Measurements from ENCODE around the gene OGFOD3.
"Not testable (repeated sequence)": the region's sequence is repeated elsewhere in the genome, so short reads cannot be mapped to it uniquely, and the experiment has no call there.

OGFOD3 gene

DNA sequence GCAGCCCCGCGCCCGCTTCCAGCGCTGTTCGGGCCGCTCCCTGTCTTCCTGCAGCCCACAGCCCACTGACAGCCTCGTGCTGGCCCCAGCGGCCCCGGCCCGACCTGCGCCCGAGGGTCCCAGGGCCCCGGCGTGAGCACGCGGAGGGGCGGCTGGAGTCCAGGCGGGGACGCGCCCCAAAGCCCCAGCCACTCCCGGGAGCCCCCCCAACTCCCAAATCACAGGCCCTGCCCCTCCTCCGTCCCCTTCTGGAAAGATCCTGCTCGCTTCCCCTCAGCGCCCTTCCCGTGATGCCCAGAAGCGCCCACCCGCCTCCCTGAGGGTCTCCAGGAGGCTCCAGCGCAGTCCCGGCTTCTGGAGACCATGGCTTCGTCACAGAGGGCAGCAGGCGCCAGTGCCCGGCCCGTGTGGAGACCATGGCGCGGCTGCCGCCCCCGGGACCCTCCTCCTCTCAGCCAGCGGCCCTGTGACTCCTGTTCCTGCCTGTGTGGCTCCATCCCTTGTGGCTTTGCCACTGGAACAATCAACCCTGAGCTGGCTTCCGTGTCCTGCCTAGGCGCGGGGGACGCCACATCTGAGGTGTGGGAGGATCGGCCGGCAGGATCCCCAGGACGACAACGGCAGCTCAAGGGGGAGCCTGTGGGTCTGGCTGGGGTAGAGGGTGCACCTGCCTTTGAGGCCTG lies 42.9 kb downstream of the OGFOD3 start:
- TF ChIP-seq, protein P1, sequence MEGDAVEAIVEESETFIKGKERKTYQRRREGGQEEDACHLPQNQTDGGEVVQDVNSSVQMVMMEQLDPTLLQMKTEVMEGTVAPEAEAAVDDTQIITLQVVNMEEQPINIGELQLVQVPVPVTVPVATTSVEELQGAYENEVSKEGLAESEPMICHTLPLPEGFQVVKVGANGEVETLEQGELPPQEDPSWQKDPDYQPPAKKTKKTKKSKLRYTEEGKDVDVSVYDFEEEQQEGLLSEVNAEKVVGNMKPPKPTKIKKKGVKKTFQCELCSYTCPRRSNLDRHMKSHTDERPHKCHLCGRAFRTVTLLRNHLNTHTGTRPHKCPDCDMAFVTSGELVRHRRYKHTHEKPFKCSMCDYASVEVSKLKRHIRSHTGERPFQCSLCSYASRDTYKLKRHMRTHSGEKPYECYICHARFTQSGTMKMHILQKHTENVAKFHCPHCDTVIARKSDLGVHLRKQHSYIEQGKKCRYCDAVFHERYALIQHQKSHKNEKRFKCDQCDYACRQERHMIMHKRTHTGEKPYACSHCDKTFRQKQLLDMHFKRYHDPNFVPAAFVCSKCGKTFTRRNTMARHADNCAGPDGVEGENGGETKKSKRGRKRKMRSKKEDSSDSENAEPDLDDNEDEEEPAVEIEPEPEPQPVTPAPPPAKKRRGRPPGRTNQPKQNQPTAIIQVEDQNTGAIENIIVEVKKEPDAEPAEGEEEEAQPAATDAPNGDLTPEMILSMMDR (conservative IDR thresholded peaks at IDR 0.05; ENCODE audit: low read depth, low read length), result no peak

GRCh38 chr17:82374626-82375331 lies 43.6 kb downstream of the OGFOD3 start:
- TF ChIP-seq, protein P1 (conservative IDR thresholded peaks at IDR 0.05; ENCODE audit: low read depth, low read length), result no peak
- no peak overlapping the region for H3K4me3 ChIP-seq (ENCODE audit: low read depth, low read length)
- DNase-seq (ENCODE audit: low read depth), result no peak

More for the DNA sequence above, 42.9 kb downstream of the OGFOD3 start:
- no peak overlapping the region for H3K4me3 ChIP-seq (ENCODE audit: low read depth, low read length)
- no peak for DNase-seq (ENCODE audit: low read depth)

DNA sequence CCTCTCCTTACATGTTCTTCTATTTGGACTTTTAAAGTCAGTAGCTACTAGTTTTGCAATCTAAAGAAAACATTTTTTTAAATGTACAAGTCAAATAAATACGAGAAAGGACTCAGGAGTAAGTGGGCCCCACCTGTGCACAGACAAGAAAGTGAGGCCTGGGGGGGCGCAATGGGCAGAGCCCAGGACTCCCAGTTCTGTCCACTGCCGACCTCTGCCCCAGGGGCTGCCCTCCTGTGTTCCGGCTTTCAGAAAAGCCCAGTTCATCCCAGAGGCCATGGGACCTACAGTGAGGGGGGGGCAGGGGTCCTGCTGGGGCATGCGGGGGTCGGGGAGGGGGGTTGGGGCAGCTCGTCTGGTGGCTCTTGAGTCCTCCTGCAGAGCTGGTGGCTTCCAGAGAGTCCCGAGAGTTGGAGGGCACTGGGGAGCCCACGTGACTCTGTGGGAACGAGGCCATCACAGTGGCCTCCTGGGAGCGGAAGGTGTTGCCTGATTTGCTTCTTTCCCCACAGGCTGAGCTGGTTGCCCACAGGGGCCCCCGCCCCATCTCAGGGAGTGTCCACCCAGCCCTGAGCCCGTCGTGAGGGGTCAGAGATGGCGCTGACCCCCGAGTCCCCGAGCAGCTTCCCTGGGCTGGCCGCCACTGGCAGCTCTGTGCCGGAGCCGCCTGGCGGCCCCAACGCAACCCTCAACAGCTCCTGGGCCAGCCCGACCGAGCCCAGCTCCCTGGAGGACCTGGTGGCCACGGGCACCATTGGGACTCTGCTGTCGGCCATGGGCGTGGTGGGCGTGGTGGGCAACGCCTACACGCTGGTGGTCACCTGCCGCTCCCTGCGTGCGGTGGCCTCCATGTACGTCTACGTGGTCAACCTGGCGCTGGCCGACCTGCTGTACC lies 44.4 kb downstream of the OGFOD3 start:
- no peak for DNase-seq (ENCODE audit: low read depth)
- TF ChIP-seq, protein P1 (conservative IDR thresholded peaks at IDR 0.05; ENCODE audit: low read depth, low read length), result no peak
- no peak overlapping the region for H3K4me3 ChIP-seq (ENCODE audit: low read depth, low read length)

DNA sequence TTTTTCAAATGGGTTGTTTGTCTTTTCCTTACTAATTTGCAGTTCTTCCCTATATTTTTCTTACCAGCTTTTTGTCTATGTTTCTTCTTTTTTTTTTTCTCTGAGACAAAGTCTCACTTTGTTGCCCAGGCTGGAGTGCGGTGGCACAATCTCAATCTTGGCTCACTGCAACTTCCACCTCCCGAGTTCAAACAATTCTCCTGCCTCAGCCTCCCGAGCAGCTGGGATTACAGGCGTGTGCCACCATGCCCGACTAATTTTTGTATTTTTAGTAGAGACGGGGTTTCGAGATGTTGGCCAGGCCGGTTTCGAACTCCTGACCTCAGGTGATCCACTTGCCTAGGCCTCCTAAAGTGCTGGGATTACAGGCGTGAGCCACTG lies 45.3 kb downstream of the OGFOD3 start:
- not testable (repeated sequence) for DNase-seq (ENCODE audit: low read depth); H3K4me3 ChIP-seq (ENCODE audit: low read depth, low read length)

DNA sequence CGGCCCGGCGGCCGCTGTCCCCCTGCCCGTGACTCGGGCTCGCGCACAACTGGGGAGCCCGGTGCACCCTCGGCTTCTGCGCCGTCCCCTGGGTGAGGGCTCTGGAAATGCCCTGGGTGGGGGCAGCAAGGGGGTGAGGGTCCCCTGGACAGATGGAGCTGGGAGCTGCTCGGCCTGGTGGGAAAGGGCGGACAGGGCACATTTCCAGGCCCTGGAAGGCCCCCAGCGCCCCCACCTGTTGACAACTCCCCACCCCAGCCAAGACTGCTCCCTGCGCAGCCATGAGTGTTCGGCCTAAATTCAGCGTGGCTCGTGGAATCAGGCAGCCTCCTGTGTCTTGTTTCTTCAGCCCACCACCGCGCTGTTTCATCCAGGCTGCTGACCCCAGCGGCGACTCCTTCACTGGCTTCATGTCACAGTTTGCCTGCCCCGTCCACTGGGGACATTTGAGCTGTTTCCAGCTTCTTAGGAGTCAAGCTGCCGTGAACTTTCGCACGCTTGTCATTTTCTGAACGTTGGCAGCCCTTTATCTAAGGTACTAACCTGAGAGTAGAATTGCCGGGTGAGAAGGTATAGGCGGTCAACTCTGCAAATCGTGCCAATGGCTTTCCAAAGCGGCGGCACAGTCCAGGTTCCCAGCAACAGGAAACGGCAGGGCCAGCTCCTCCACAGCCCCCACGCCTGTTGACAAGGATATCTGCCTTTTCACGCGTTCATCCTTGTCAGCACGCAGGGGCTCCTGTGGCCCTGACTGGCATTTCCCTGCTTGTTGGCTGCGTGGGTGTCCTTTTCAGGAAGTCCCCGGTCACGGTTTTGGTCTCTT lies 45.9 kb downstream of the OGFOD3 start:
- H3K4me3 ChIP-seq (ENCODE audit: low read depth, low read length), result no peak overlapping the region
- TF ChIP-seq, protein P1 (conservative IDR thresholded peaks at IDR 0.05; ENCODE audit: low read depth, low read length), result no peak

DNA sequence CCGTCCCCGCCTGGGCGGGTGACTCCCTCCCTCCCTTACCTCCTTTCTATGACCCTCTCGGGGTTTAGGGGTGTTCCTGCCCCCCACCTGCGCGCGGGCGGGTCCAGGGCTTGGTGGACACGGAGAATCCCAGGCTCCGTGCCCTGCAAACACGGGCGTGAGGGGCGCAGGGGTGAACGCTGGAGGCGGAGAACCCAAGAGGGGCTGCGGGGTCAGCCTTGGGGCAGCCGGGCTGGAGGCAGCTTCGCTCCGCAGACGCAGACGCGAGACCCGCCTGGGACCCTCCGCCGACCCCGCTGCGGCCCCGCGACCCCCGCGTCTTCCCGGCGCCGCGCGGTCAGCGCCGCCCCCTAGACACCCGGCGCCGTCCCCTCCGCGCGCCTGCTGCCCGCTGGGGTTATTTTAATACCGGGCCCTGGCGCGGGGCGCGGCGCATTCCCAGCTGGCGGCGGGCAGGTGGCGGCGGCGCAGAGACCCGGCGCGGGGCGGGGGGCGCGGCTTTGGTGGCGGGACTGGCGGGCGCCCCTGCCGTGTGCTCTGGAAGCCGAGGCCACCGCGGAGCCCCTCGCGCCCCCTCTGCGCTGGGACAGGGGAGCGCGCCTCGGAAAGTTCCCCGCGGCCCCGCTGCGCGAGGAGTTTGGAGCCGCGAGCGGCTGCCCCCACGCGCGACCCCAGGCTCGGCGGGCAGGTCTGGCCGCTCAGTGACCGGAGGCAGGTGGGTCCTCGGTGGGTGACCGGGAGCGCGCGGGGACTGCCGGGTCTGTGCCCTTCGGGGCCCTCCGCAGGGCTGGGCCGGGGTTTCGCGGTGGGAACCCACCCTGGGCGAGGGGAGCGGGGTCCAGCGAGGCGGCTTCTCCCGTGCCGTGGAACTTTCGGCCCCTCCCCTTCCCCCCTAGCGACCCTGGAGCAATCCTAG lies 46.8 kb downstream of the OGFOD3 start, which contains the start of gene UTS2R:
Gene UTS2R (plus strand): TSS at position 433 of the 916 bp plus-strand sequence. CDS start 2,560 bp downstream, outside the sequence.
- peak within 1 kb of the TSS; percentile 36 for H3K4me3 ChIP-seq (ENCODE audit: low read depth, low read length)
- TF ChIP-seq, protein P1 (conservative IDR thresholded peaks at IDR 0.05; ENCODE audit: low read depth, low read length), result no peak
- DNase-seq (ENCODE audit: low read depth), result no peak

More for the DNA sequence above, 45.9 kb downstream of the OGFOD3 start:
- DNase-seq (ENCODE audit: low read depth), result no peak
